OCI-LY3 (cell line): Measurements from ENCODE around the gene PKN3.

ENCODE experiments used
- EZH2phosphoT487 ChIP-seq: fragments of 200-600 bp; shearing (Covaris generic); IDR thresholded peaks from 2 replicates; pipeline ENCODE4 v1.6.1; 2018; ENCODE audit warnings: antibody characterized with exemption, mixed run types, low read depth
- TF ChIP-seq, protein P1 (sequence below): fragments of 200-600, 300-600 bp; sonication (generic); IDR thresholded peaks from 2 replicates; pipeline ENCODE4 v1.5.1; 2014; ENCODE audit warnings: antibody characterized with exemption, low read length, low read depth

DNA sequence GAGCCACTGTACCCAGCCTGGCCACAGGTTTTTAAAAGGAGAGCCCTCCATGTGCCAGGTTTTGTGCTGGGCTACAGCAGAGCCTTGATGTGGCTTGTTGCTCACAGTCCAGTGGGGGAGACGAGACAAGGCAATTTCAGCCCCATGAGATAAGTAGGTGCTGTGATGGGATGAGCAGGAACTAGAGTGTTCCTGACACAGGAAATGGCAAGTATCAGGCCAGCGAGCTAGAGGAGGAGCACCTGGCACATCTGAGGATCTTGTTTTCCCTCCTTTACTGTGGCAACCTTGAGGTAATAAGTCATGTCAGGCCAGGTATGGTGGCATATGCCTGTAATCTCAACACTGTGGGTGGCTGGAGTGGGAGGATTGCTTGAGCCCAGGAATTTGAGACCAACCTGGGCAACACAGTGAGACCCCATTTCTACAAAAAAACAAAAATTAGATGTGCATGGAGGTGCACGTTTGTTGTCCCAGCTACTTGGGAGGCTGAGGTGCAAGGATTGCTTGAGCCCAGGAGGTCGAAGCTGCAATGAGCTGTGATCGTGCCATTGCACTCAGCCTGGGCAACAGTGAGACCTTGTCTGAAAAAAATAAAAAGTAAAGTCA is 25.4 kb downstream of the PKN3 start:
- TF ChIP-seq, protein P1, sequence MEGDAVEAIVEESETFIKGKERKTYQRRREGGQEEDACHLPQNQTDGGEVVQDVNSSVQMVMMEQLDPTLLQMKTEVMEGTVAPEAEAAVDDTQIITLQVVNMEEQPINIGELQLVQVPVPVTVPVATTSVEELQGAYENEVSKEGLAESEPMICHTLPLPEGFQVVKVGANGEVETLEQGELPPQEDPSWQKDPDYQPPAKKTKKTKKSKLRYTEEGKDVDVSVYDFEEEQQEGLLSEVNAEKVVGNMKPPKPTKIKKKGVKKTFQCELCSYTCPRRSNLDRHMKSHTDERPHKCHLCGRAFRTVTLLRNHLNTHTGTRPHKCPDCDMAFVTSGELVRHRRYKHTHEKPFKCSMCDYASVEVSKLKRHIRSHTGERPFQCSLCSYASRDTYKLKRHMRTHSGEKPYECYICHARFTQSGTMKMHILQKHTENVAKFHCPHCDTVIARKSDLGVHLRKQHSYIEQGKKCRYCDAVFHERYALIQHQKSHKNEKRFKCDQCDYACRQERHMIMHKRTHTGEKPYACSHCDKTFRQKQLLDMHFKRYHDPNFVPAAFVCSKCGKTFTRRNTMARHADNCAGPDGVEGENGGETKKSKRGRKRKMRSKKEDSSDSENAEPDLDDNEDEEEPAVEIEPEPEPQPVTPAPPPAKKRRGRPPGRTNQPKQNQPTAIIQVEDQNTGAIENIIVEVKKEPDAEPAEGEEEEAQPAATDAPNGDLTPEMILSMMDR: no peak
- no peak for TF ChIP-seq EZH2phosphoT487
